HEK293 (cell line): ENCODE measurements around the gene HMX1.

Source experiments
- CTCF ChIA-PET: fragments of 350-600 bp; formaldehyde crosslinking; extraction: SDS; loops from one replicate; lab custom pipeline; 2021; ENCODE audit warnings: antibody characterized with exemption; lab: Yijun Ruan, JAX
- POLR2A ChIA-PET: fragments of 300-600 bp; formaldehyde crosslinking; extraction: SDS; loops from one replicate; lab custom pipeline; 2020; ENCODE audit warnings: antibody characterized with exemption, inconsistent platforms; lab: Yijun Ruan, JAX
- H3K27ac ChIP-seq: fragments of 200-500 bp; sonication (Bioruptor generic); 2 replicates; pipeline ENCODE4 v1.5.1; 2014; ENCODE audit warnings: low read depth, low read length, control low read depth, inconsistent platforms; ENCODE audit errors: extremely low read depth
- H3K36me3 ChIP-seq, 2 experiments: fragments of 200-500 bp in 1 of 2; sonication (Bioruptor generic) in 1 of 2; 1 replicate in 1 of 2; 2 replicates in 1 of 2; pipeline ENCODE4 v1.5.1; 2014 to 2017; ENCODE audit warnings: inconsistent platforms in 2 of 2, low read length in 2 of 2; ENCODE audit not compliant: control insufficient read depth in 2 of 2, insufficient read depth in 1 of 2
- H3K4me1 ChIP-seq: fragments of 200-500 bp; sonication (Bioruptor generic); 2 replicates; pipeline ENCODE4 v1.5.1; 2014; ENCODE audit warnings: mild to moderate bottlenecking, low read length, inconsistent platforms; ENCODE audit not compliant: control insufficient read depth, insufficient read depth
- H3K4me3 ChIP-seq: 2 replicates; pipeline ENCODE4 v1.5.1; 2011; ENCODE audit warnings: low read depth, mild to moderate bottlenecking, control low read depth, low read length, moderate library complexity
- H3K9me3 ChIP-seq: fragments of 200-500 bp; sonication (Bioruptor generic); 2 replicates; pipeline ENCODE4 v1.5.1; 2014; ENCODE audit warnings: low read depth, low read length, inconsistent platforms; ENCODE audit not compliant: control insufficient read depth, insufficient read depth
- BCL11A ChIP-seq: fragments of 450-650 bp; formaldehyde crosslinking; IDR thresholded peaks from 2 replicates; pipeline ENCODE4 v1.5.1; 2016; ENCODE audit warnings: low read depth, missing biosample characterization, missing genetic modification characterization
- FEZF1 ChIP-seq: fragments of 450-650 bp; formaldehyde crosslinking; IDR thresholded peaks from 2 replicates; pipeline ENCODE4 v1.5.1; 2016; ENCODE audit warnings: missing biosample characterization, missing genetic modification characterization
- REPIN1 ChIP-seq: fragments of 450-650 bp; formaldehyde crosslinking; IDR thresholded peaks from 2 replicates; pipeline ENCODE4 v1.5.1; 2017; ENCODE audit warnings: missing biosample characterization, missing genetic modification characterization, low read depth
- ZNF23 ChIP-seq: fragments of 450-650 bp; formaldehyde crosslinking; IDR thresholded peaks from 2 replicates; pipeline ENCODE4 v1.5.1; 2016; ENCODE audit warnings: missing biosample characterization, missing genetic modification characterization, borderline replicate concordance
- ZNF501 ChIP-seq: fragments of 450-650 bp; formaldehyde crosslinking; IDR thresholded peaks from 2 replicates; pipeline ENCODE4 v1.5.1; 2016; ENCODE audit warnings: missing biosample characterization, missing genetic modification characterization
- ZNF549 ChIP-seq: fragments of 450-650 bp; IDR thresholded peaks from 2 replicates; pipeline ENCODE4 v1.5.1; 2018; ENCODE audit warnings: missing biosample characterization, missing genetic modification characterization, mild to moderate bottlenecking, inconsistent platforms, moderate library complexity
- ZNF639 ChIP-seq: fragments of 450-650 bp; formaldehyde crosslinking; IDR thresholded peaks from 2 replicates; pipeline ENCODE4 v1.5.1; 2016; ENCODE audit warnings: missing biosample characterization, missing genetic modification characterization
- ZNF830 ChIP-seq: fragments of 450-650 bp; IDR thresholded peaks from 2 replicates; pipeline ENCODE4 v1.5.0; 2018; ENCODE audit warnings: missing biosample characterization, missing genetic modification characterization, low read depth, mild to moderate bottlenecking, moderate library complexity
- ZNF837 ChIP-seq: fragments of 450-650 bp; formaldehyde crosslinking; IDR thresholded peaks from 2 replicates; pipeline ENCODE4 v1.5.1; 2016; ENCODE audit warnings: missing biosample characterization, missing genetic modification characterization
- ZNF843 ChIP-seq: fragments of 450-650 bp; formaldehyde crosslinking; IDR thresholded peaks from 2 replicates; pipeline ENCODE4 v1.5.1; 2016; ENCODE audit warnings: missing biosample characterization, missing genetic modification characterization
- TF ChIP-seq, protein P1 (sequence below): fragments of 450-650 bp; formaldehyde crosslinking; IDR thresholded peaks from 2 replicates; pipeline ENCODE4 v1.5.1; 2016; ENCODE audit warnings: missing biosample characterization, missing genetic modification characterization, borderline replicate concordance
- TF ChIP-seq, protein P2 (sequence below): fragments of 450-650 bp; formaldehyde crosslinking; IDR thresholded peaks from 2 replicates; pipeline ENCODE4 v1.5.1; 2016; ENCODE audit warnings: missing biosample characterization, missing genetic modification characterization, borderline replicate concordance
- TF ChIP-seq, protein P3 (sequence below): fragments of 450-650 bp; formaldehyde crosslinking; conservative IDR thresholded peaks from 2 replicates; pipeline ENCODE4 v1.5.1; 2016; ENCODE audit warnings: low read depth, missing biosample characterization, missing genetic modification characterization

HMX1 gene

GRCh38 chr4:8837181-8837841 lies 34.3 kb downstream of the HMX1 start (continued):
- TF ChIP-seq ZNF549 (no peak), ZNF830 (tag by site-specific recombination) (no peak), ZNF843 (no peak), FEZF1 (tag by site-specific recombination) (no peak), BCL11A (tag by site-specific recombination) (no peak), ZNF501 (tag by site-specific recombination) (no peak)
- TF ChIP-seq, protein P1, sequence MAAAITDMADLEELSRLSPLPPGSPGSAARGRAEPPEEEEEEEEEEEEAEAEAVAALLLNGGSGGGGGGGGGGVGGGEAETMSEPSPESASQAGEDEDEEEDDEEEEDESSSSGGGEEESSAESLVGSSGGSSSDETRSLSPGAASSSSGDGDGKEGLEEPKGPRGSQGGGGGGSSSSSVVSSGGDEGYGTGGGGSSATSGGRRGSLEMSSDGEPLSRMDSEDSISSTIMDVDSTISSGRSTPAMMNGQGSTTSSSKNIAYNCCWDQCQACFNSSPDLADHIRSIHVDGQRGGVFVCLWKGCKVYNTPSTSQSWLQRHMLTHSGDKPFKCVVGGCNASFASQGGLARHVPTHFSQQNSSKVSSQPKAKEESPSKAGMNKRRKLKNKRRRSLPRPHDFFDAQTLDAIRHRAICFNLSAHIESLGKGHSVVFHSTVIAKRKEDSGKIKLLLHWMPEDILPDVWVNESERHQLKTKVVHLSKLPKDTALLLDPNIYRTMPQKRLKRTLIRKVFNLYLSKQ = no peak
- TF ChIP-seq, protein P2, sequence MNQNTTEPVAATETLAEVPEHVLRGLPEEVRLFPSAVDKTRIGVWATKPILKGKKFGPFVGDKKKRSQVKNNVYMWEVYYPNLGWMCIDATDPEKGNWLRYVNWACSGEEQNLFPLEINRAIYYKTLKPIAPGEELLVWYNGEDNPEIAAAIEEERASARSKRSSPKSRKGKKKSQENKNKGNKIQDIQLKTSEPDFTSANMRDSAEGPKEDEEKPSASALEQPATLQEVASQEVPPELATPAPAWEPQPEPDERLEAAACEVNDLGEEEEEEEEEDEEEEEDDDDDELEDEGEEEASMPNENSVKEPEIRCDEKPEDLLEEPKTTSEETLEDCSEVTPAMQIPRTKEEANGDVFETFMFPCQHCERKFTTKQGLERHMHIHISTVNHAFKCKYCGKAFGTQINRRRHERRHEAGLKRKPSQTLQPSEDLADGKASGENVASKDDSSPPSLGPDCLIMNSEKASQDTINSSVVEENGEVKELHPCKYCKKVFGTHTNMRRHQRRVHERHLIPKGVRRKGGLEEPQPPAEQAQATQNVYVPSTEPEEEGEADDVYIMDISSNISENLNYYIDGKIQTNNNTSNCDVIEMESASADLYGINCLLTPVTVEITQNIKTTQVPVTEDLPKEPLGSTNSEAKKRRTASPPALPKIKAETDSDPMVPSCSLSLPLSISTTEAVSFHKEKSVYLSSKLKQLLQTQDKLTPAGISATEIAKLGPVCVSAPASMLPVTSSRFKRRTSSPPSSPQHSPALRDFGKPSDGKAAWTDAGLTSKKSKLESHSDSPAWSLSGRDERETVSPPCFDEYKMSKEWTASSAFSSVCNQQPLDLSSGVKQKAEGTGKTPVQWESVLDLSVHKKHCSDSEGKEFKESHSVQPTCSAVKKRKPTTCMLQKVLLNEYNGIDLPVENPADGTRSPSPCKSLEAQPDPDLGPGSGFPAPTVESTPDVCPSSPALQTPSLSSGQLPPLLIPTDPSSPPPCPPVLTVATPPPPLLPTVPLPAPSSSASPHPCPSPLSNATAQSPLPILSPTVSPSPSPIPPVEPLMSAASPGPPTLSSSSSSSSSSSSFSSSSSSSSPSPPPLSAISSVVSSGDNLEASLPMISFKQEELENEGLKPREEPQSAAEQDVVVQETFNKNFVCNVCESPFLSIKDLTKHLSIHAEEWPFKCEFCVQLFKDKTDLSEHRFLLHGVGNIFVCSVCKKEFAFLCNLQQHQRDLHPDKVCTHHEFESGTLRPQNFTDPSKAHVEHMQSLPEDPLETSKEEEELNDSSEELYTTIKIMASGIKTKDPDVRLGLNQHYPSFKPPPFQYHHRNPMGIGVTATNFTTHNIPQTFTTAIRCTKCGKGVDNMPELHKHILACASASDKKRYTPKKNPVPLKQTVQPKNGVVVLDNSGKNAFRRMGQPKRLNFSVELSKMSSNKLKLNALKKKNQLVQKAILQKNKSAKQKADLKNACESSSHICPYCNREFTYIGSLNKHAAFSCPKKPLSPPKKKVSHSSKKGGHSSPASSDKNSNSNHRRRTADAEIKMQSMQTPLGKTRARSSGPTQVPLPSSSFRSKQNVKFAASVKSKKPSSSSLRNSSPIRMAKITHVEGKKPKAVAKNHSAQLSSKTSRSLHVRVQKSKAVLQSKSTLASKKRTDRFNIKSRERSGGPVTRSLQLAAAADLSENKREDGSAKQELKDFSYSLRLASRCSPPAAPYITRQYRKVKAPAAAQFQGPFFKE (tag by site-specific recombination) = no peak
- TF ChIP-seq, protein P3, sequence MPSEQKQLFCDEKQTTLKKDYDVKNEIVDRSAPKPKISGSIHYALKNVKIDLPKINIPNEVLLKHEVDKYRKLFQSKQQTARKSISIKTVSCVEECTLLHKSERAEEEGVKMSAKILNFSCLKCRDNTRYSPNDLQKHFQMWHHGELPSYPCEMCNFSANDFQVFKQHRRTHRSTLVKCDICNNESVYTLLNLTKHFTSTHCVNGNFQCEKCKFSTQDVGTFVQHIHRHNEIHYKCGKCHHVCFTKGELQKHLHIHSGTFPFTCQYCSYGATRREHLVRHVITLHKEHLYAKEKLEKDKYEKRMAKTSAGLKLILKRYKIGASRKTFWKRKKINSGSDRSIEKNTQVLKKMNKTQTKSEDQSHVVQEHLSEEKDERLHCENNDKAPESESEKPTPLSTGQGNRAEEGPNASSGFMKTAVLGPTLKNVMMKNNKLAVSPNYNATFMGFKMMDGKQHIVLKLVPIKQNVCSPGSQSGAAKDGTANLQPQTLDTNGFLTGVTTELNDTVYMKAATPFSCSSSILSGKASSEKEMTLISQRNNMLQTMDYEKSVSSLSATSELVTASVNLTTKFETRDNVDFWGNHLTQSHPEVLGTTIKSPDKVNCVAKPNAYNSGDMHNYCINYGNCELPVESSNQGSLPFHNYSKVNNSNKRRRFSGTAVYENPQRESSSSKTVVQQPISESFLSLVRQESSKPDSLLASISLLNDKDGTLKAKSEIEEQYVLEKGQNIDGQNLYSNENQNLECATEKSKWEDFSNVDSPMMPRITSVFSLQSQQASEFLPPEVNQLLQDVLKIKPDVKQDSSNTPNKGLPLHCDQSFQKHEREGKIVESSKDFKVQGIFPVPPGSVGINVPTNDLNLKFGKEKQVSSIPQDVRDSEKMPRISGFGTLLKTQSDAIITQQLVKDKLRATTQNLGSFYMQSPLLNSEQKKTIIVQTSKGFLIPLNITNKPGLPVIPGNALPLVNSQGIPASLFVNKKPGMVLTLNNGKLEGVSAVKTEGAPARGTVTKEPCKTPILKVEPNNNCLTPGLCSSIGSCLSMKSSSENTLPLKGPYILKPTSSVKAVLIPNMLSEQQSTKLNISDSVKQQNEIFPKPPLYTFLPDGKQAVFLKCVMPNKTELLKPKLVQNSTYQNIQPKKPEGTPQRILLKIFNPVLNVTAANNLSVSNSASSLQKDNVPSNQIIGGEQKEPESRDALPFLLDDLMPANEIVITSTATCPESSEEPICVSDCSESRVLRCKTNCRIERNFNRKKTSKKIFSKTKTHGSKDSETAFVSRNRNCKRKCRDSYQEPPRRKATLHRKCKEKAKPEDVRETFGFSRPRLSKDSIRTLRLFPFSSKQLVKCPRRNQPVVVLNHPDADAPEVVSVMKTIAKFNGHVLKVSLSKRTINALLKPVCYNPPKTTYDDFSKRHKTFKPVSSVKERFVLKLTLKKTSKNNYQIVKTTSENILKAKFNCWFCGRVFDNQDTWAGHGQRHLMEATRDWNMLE (tag by site-specific recombination) = no peak
- TF ChIP-seq, all 188 proteins: peak for 0

DNA sequence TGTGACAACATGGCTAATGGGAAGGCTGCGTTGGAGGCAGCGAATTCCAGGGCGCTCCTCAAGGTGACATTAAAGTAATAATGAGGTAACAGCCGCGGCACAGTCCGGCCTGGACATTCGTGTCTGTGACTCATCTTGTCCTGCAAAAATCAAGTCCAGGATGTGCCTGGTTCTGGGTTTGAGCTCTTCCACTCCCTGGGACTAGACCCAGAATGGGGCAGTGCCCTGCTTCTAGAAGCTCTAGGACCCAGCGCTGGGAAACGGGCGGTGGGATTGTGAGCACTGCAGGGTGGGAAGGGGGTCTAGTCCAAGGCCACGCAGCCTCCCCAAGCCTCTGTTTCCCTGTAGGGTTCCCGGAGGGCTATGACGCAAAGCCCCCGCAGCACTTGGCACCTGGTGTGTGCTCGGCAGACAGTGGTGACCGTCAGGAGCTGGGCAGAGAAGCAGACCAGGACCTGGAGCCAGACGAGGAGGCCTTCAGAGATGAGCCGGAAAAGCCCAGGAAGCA lies 34.9 kb downstream of the HMX1 start:
- ChIA-PET POLR2A (no interaction called here), CTCF (interaction anchor here (0.6 kb wide), 1 partner anchor 408 kb away, joined by 3 read pairs; no protein-coding TSS in a partner anchor)
- Histone ChIP-seq H3K4me3 (no peak overlapping the region), H3K4me1 (no peaks in the 10 kb centered on the region), H3K27ac (no peak overlapping the region), H3K36me3 (no peaks in the 10 kb centered on the region)
- TF ChIP-seq REPIN1 (no peak), ZNF639 (tag by site-specific recombination) (no peak), ZNF837 (tag by site-specific recombination) (no peak), ZNF23 (no peak)
- TF ChIP-seq, all 188 proteins: peak for 0
- H3K9me3 ChIP-seq = no peaks in the 10 kb centered on the region
